RKO (cell line): ENCODE measurements around the gene OR2L5.

Source experiments
- DNase-seq: peaks from one replicate; pipeline ENCODE4 v3.0.0-alpha.2; 2016; ENCODE audit warnings: low spot score

OR2L5 gene

GRCh38 chr1:248013229-248013710 lies at the start of gene OR2L5:
TSS of gene OR2L5 (plus strand) at chr1:248013660. CDS start at chr1:248021948, 8,288 bp downstream.
- DNase-seq: no peak

GRCh38 chr1:247964933-247965332 lies 48.5 kb upstream of the OR2L5 start, which contains the start of gene OR2AK2:
TSS of gene OR2AK2 (plus strand) at chr1:247965233. CDS start at chr1:247965377, 144 bp downstream.
- DNase-seq: no peak

- DNase-seq: no peak
Measured at GRCh38 chr1:247966532-247967204, 46.8 kb upstream of the OR2L5 start.

GRCh38 chr1:247992986-247993385 lies 20.5 kb upstream of the OR2L5 start:
- DNase-seq: no peak

- DNase-seq: no peak
Measured at GRCh38 chr1:247998811-247999210, 14.6 kb upstream of the OR2L5 start.

GRCh38 chr1:248000169-248000568 lies 13.3 kb upstream of the OR2L5 start:
- DNase-seq: no peak

GRCh38 chr1:248007778-248008177 lies 5.7 kb upstream of the OR2L5 start:
- DNase-seq: no peak

- DNase-seq: no peak
Measured at GRCh38 chr1:248009681-248010080, 3.8 kb upstream of the OR2L5 start.

GRCh38 chr1:248015803-248016202 lies 2.3 kb downstream of the OR2L5 start:
- DNase-seq: no peak

- DNase-seq: no peak
Measured at GRCh38 chr1:248029770-248030169, 16.3 kb downstream of the OR2L5 start, which contains the start of gene OR2L2. TSS of gene OR2L2 (plus strand) at chr1:248030070. CDS start at chr1:248038268, 8,198 bp downstream.

GRCh38 chr1:248045209-248045608 lies 31.7 kb downstream of the OR2L5 start:
- DNase-seq: no peak

GRCh38 chr1:248046536-248046935 lies 33.1 kb downstream of the OR2L5 start, which contains the start of gene OR2L3:
TSS of gene OR2L3 (plus strand) at chr1:248046836. CDS start at chr1:248060682, 13,846 bp downstream.
- DNase-seq: no peak

- no peak for DNase-seq
Measured at GRCh38 chr1:248047008-248047407, 33.5 kb downstream of the OR2L5 start.

GRCh38 chr1:248054671-248055070 lies 41.2 kb downstream of the OR2L5 start:
- DNase-seq: no peak

- no peak for DNase-seq
Measured at GRCh38 chr1:248055261-248055660, 41.8 kb downstream of the OR2L5 start.

GRCh38 chr1:248065071-248065470 lies 51.6 kb downstream of the OR2L5 start:
- DNase-seq: no peak

GRCh38 chr1:248065604-248066003 lies 52.1 kb downstream of the OR2L5 start:
- no peak for DNase-seq
